ENCODE measurements around the gene PRKCH.

Gene PRKCH

GRCh38 chr14:61559641-61560201, 238.3 kb downstream of the PRKCH start:
- DNase-seq = peak; percentile 92

- peak; percentile 87 for DNase-seq
Measured at GRCh38 chr14:61560323-61560722, 238.9 kb downstream of the PRKCH start.

GRCh38 chr14:61561104-61561503, 239.7 kb downstream of the PRKCH start:
- peak; percentile 52 for DNase-seq

- DNase-seq = peak; percentile 89
Measured at GRCh38 chr14:61561657-61562276, 240.4 kb downstream of the PRKCH start.

GRCh38 chr14:61562321-61563161, 241.2 kb downstream of the PRKCH start:
- peak; percentile 73 for DNase-seq

- no peak for DNase-seq
Measured at GRCh38 chr14:61563162-61563511, 241.8 kb downstream of the PRKCH start.

- DNase-seq = no peak
Measured at GRCh38 chr14:61563880-61564617, 242.7 kb downstream of the PRKCH start.

- no peak for DNase-seq
Measured at GRCh38 chr14:61564618-61565091, 243.3 kb downstream of the PRKCH start.

- DNase-seq = no peak
Measured at GRCh38 chr14:61565181-61565580, 243.8 kb downstream of the PRKCH start.

- peak; percentile 8 for DNase-seq
Measured at GRCh38 chr14:61565836-61566536, 244.6 kb downstream of the PRKCH start.

- no peak for DNase-seq
Measured at GRCh38 chr14:61566537-61567225, 245.3 kb downstream of the PRKCH start.

GRCh38 chr14:61567838-61568571, 246.6 kb downstream of the PRKCH start:
- DNase-seq = peak; percentile 42

GRCh38 chr14:61568572-61569011, 247.2 kb downstream of the PRKCH start:
- peak; percentile 76 for DNase-seq

GRCh38 chr14:61569308-61569707, 247.9 kb downstream of the PRKCH start:
- no peak for DNase-seq

GRCh38 chr14:61569812-61570548, 248.6 kb downstream of the PRKCH start:
- DNase-seq = no peak

- no peak for DNase-seq
Measured at GRCh38 chr14:61570549-61571290, 249.3 kb downstream of the PRKCH start.

GRCh38 chr14:61571917-61572316, 250.5 kb downstream of the PRKCH start:
- no peak for DNase-seq

GRCh38 chr14:61573321-61573720, 251.9 kb downstream of the PRKCH start:
- no peak for DNase-seq

GRCh38 chr14:61573748-61574513, 252.6 kb downstream of the PRKCH start:
- no peak for DNase-seq

Data from DMS53 (cell line).